Panc1 (cell line): ENCODE measurements around the gene INTS3. TPM values are rescaled to one million over a fixed set of nuclear protein-coding genes. Genes with fewer than 3 reads are reported as not detected.
"Not testable (repeated sequence)": the region's sequence is repeated elsewhere in the genome, so short reads cannot be mapped to it uniquely, and the experiment has no call there.

Experiments used
- ATAC-seq: fragments of 200-7000 bp; cut with Tn5 transposase; 2 replicates; pipeline ENCODE4 v1.9.1; 2020; ENCODE audit warnings: mild to moderate bottlenecking, moderate library complexity
- BruUV-seq: library from RNA; stranded (reverse); fragments of 400-500 nt; replicated peaks from 2 replicates; lab custom pipeline; 2021; lab: Mats Ljungman, UMichigan
- CTCF ChIA-PET: fragments of 300-600 bp; sonication (Branson Sonifier 250); formaldehyde crosslinking; loops from one replicate; lab custom pipeline; 2022; ENCODE audit warnings: antibody characterized with exemption; lab: Charles Lee
- POLR2A ChIA-PET: fragments of 300-600 bp; sonication (Branson Sonifier 250); formaldehyde crosslinking; loops from one replicate; lab custom pipeline; 2022; ENCODE audit warnings: antibody characterized with exemption; lab: Charles Lee
- DNase-seq: peaks from one replicate; pipeline ENCODE4 v3.0.0-alpha.2; 2010; ENCODE audit warnings: low read depth, low spot score
- H3K27ac ChIP-seq: 2 replicates; pipeline ENCODE4 v1.5.1; 2011; ENCODE audit warnings: mild to moderate bottlenecking, low read length, inconsistent platforms
- H3K27me3 ChIP-seq: fragments of 200-500 bp; sonication (Bioruptor generic); 2 replicates; pipeline ENCODE4 v1.6.0; 2014; ENCODE audit warnings: low read length, inconsistent platforms; ENCODE audit not compliant: control insufficient read depth, insufficient read depth
- H3K36me3 ChIP-seq: fragments of 200-500 bp; sonication (Bioruptor generic); 2 replicates; pipeline ENCODE4 v1.5.1; 2014; ENCODE audit warnings: inconsistent platforms, mild to moderate bottlenecking, low read length, moderate library complexity; ENCODE audit not compliant: control insufficient read depth, insufficient read depth
- H3K4me1 ChIP-seq: 2 replicates; pipeline ENCODE4 v1.5.1; 2011; ENCODE audit warnings: inconsistent platforms, mild to moderate bottlenecking, low read length, moderate library complexity; ENCODE audit not compliant: control insufficient read depth, insufficient read depth
- H3K4me3 ChIP-seq, 2 experiments: 2 replicates each; pipeline ENCODE4 v1.5.1; 2011 to 2012; ENCODE audit warnings: low read depth in 2 of 2, low read length in 2 of 2, mild to moderate bottlenecking in 2 of 2, inconsistent platforms in 1 of 2, moderate library complexity in 1 of 2
- H3K9me3 ChIP-seq: fragments of 200-500 bp; sonication (Bioruptor generic); 2 replicates; pipeline ENCODE4 v1.5.1; 2014; ENCODE audit warnings: low read depth, mild to moderate bottlenecking, inconsistent platforms, low read length, moderate library complexity; ENCODE audit not compliant: control insufficient read depth, insufficient read depth
- CTCF ChIP-seq: fragments of 450-650 bp; IDR thresholded peaks from 2 replicates; pipeline ENCODE4 v1.5.1; 2017; ENCODE audit warnings: mild to moderate bottlenecking
- POLR2AphosphoS5 ChIP-seq: IDR thresholded peaks from 2 replicates; pipeline ENCODE4 v1.6.1; 2012; ENCODE audit warnings: mild to moderate bottlenecking, low read depth, low read length, moderate library complexity
- REST ChIP-seq, 2 experiments: IDR thresholded peaks; 2 replicates each; pipeline ENCODE4 v1.6.1; 2011 to 2012; ENCODE audit warnings: low read depth in 2 of 2, control low read depth in 1 of 2, low read length in 1 of 2, mild to moderate bottlenecking in 1 of 2, moderate library complexity in 1 of 2; ENCODE audit not compliant: insufficient read depth in 1 of 2
- SIN3A ChIP-seq: IDR thresholded peaks from 2 replicates; pipeline ENCODE4 v1.6.1; 2012; ENCODE audit warnings: low read depth, mild to moderate bottlenecking, low read length, moderate library complexity, borderline replicate concordance; ENCODE audit not compliant: insufficient read depth
- TCF7L2 ChIP-seq: IDR thresholded peaks from 2 replicates; pipeline ENCODE4 v1.6.1; 2011; ENCODE audit warnings: mild to moderate bottlenecking, low read depth, low read length, inconsistent platforms
- in situ Hi-C: cut with HindIII; loops from 2 replicates; pipeline ENCODE4 v1.10.0; 2016; ENCODE audit warnings: low sequenced_read_pairs, low pct_unique_long_range_greater_than_20kb
- intact Hi-C: fragments of 100-400 bp; cut with micrococcal nuclease; formaldehyde crosslinking; loops from one replicate; pipeline ENCODE4 v1.10.0; 2022; ENCODE audit not compliant: unreplicated experiment
- total RNA-seq: library from RNA; stranded (reverse); gene quantifications from one replicate; pipeline ENCODE4 v1.2.1, GENCODE V29; 2021; ENCODE audit not compliant: unreplicated experiment

Gene INTS3
- total RNA-seq, 1 experiment from 2014 or later, result 77.3 TPM

- Histone ChIP-seq H3K27me3 (no peaks in the 10 kb centered on the region), H3K27ac (no peak overlapping the region), H3K4me3 (no peak overlapping the region), H3K36me3 (peaks cover 13% of the 10 kb centered on the region), H3K9me3 (no peaks in the 10 kb centered on the region), H3K4me1 (no peaks in the 10 kb centered on the region)
- ATAC-seq, result no peak
- no TSS peak for BruUV-seq
- intact Hi-C loops (no loop called here), in situ Hi-C loops (no loop called here)
- POLR2A ChIA-PET, result no interaction called here
- CTCF ChIA-PET, result no interaction called here
- DNase-seq, result no peak
- TF ChIP-seq CTCF (no peak), TCF7L2 (no peak), REST (IDR thresholded peaks at IDR 0.05; ENCODE audit: insufficient read depth in 1 of 2, low read depth in 2 of 2, low read length in 1 of 2) (no peak), SIN3A (no peak), POLR2AphosphoS5 (no peak)
These were observed 35.7 kb downstream of the INTS3 start for GRCh38 chr1:153763365-153764225.

GRCh38 chr1:153764310-153764709, 36.5 kb downstream of the INTS3 start:
- no TSS peak for BruUV-seq
- POLR2A ChIA-PET, result no interaction called here
- H3K4me1 ChIP-seq, result no peaks in the 10 kb centered on the region
- intact Hi-C loops (no loop called here), in situ Hi-C loops (no loop called here)
- H3K36me3 ChIP-seq, result peaks cover 13% of the 10 kb centered on the region
- H3K9me3 ChIP-seq, result no peaks in the 10 kb centered on the region
- no peak overlapping the region for H3K4me3 ChIP-seq
- no peak for DNase-seq
- no peaks in the 10 kb centered on the region for H3K27me3 ChIP-seq
- CTCF ChIA-PET, result no interaction called here
- no peak overlapping the region for H3K27ac ChIP-seq
- no peak for TF ChIP-seq REST (IDR thresholded peaks at IDR 0.05; ENCODE audit: insufficient read depth in 1 of 2, low read depth in 2 of 2, low read length in 1 of 2)
- no peak for TF ChIP-seq SIN3A
- TF ChIP-seq TCF7L2, result no peak
- TF ChIP-seq CTCF, result no peak
- no peak for ATAC-seq

GRCh38 chr1:153766663-153767062, 38.8 kb downstream of the INTS3 start:
- H3K4me1 ChIP-seq, in situ Hi-C loops, intact Hi-C loops, H3K27ac ChIP-seq, BruUV-seq, CTCF ChIA-PET, H3K4me3 ChIP-seq, ATAC-seq, DNase-seq, H3K27me3 ChIP-seq, H3K9me3 ChIP-seq, POLR2A ChIA-PET: not testable (repeated sequence)
- peaks cover 16% of the 10 kb centered on the region for H3K36me3 ChIP-seq
